Measurements from ENCODE around the gene PRDM8.

Gene PRDM8

GRCh38 chr4:80182237-80182866 lies 15.0 kb upstream of the PRDM8 start:
- no peak for TF ChIP-seq POU2F2 (IDR thresholded peaks at IDR 0.05; ENCODE audit: low read depth, low read length)
- no peak for TF ChIP-seq POLR2A (IDR thresholded peaks at IDR 0.05; ENCODE audit: low read depth, low read length)
- no peak for TF ChIP-seq SPI1 (IDR thresholded peaks at IDR 0.05; ENCODE audit: low read depth, low read length)
- no peak for TF ChIP-seq POLR2AphosphoS5 (IDR thresholded peaks at IDR 0.05; ENCODE audit: low read depth, low read length)
- no peak for TF ChIP-seq PAX5 (IDR thresholded peaks at IDR 0.05; ENCODE audit: insufficient read depth, low read length, severe bottlenecking)
- no peak for TF ChIP-seq TAF1 (IDR thresholded peaks at IDR 0.05; ENCODE audit: low read depth, low read length)
- FAIRE-seq = peak; percentile 5

GRCh38 chr4:80183250-80184052 lies 13.9 kb upstream of the PRDM8 start:
- FAIRE-seq = peak; percentile 13
- DNase-seq (ENCODE audit: insufficient read length, low spot score) = peak; percentile 55
- TF ChIP-seq PAX5 (IDR thresholded peaks at IDR 0.05; ENCODE audit: insufficient read depth, low read length, severe bottlenecking) (no peak), POLR2AphosphoS5 (IDR thresholded peaks at IDR 0.05; ENCODE audit: low read depth, low read length) (no peak), POU2F2 (IDR thresholded peaks at IDR 0.05; ENCODE audit: low read depth, low read length) (no peak), SPI1 (IDR thresholded peaks at IDR 0.05; ENCODE audit: low read depth, low read length) (no peak), TAF1 (IDR thresholded peaks at IDR 0.05; ENCODE audit: low read depth, low read length) (no peak), POLR2A (IDR thresholded peaks at IDR 0.05; ENCODE audit: low read depth, low read length) (no peak)

More at GRCh38 chr4:80182237-80182866, 15.0 kb upstream of the PRDM8 start:
- no peak for DNase-seq (ENCODE audit: insufficient read length, low spot score)

GRCh38 chr4:80184053-80184824 lies 13.1 kb upstream of the PRDM8 start:
- 0 out of 2 replicates have a peak, but pooled peaks have one; percentile 9 for TF ChIP-seq POU2F2 (IDR thresholded peaks at IDR 0.05; ENCODE audit: low read depth, low read length)
- no peak for TF ChIP-seq PAX5 (IDR thresholded peaks at IDR 0.05; ENCODE audit: insufficient read depth, low read length, severe bottlenecking)
- no peak for TF ChIP-seq TAF1 (IDR thresholded peaks at IDR 0.05; ENCODE audit: low read depth, low read length)
- TF ChIP-seq POLR2A (IDR thresholded peaks at IDR 0.05; ENCODE audit: low read depth, low read length) = no peak
- TF ChIP-seq POLR2AphosphoS5 (IDR thresholded peaks at IDR 0.05; ENCODE audit: low read depth, low read length) = no peak
- TF ChIP-seq SPI1 (IDR thresholded peaks at IDR 0.05; ENCODE audit: low read depth, low read length) = peak; percentile 49
- peak; percentile 91 for DNase-seq (ENCODE audit: insufficient read length, low spot score)
- FAIRE-seq = peak; percentile 85

GRCh38 chr4:80184825-80185756 lies 12.2 kb upstream of the PRDM8 start:
- DNase-seq (ENCODE audit: insufficient read length, low spot score) = no peak
- FAIRE-seq = peak; percentile 28
- TF ChIP-seq POLR2A (IDR thresholded peaks at IDR 0.05; ENCODE audit: low read depth, low read length) = no peak
- no peak for TF ChIP-seq POLR2AphosphoS5 (IDR thresholded peaks at IDR 0.05; ENCODE audit: low read depth, low read length)
- TF ChIP-seq SPI1 (IDR thresholded peaks at IDR 0.05; ENCODE audit: low read depth, low read length) = no peak
- TF ChIP-seq TAF1 (IDR thresholded peaks at IDR 0.05; ENCODE audit: low read depth, low read length) = no peak
- no peak for TF ChIP-seq POU2F2 (IDR thresholded peaks at IDR 0.05; ENCODE audit: low read depth, low read length)
- no peak for TF ChIP-seq PAX5 (IDR thresholded peaks at IDR 0.05; ENCODE audit: insufficient read depth, low read length, severe bottlenecking)

GRCh38 chr4:80185787-80186548 lies 11.3 kb upstream of the PRDM8 start:
- DNase-seq (ENCODE audit: insufficient read length, low spot score) = no peak
- TF ChIP-seq POU2F2 (IDR thresholded peaks at IDR 0.05; ENCODE audit: low read depth, low read length) (no peak), TAF1 (IDR thresholded peaks at IDR 0.05; ENCODE audit: low read depth, low read length) (no peak), POLR2A (IDR thresholded peaks at IDR 0.05; ENCODE audit: low read depth, low read length) (no peak), POLR2AphosphoS5 (IDR thresholded peaks at IDR 0.05; ENCODE audit: low read depth, low read length) (no peak), PAX5 (IDR thresholded peaks at IDR 0.05; ENCODE audit: insufficient read depth, low read length, severe bottlenecking) (no peak), SPI1 (IDR thresholded peaks at IDR 0.05; ENCODE audit: low read depth, low read length) (no peak)
- no peak for FAIRE-seq

GRCh38 chr4:80186676-80187075 lies 10.6 kb upstream of the PRDM8 start:
- FAIRE-seq (no peak), DNase-seq (ENCODE audit: insufficient read length, low spot score) (no peak)
- TF ChIP-seq POLR2A (IDR thresholded peaks at IDR 0.05; ENCODE audit: low read depth, low read length) = no peak
- TF ChIP-seq POLR2AphosphoS5 (IDR thresholded peaks at IDR 0.05; ENCODE audit: low read depth, low read length) = no peak
- TF ChIP-seq SPI1 (IDR thresholded peaks at IDR 0.05; ENCODE audit: low read depth, low read length) = no peak
- TF ChIP-seq TAF1 (IDR thresholded peaks at IDR 0.05; ENCODE audit: low read depth, low read length) = no peak
- no peak for TF ChIP-seq PAX5 (IDR thresholded peaks at IDR 0.05; ENCODE audit: insufficient read depth, low read length, severe bottlenecking)

- FAIRE-seq (no peak), DNase-seq (ENCODE audit: insufficient read length, low spot score) (no peak)
- TF ChIP-seq POU2F2 (IDR thresholded peaks at IDR 0.05; ENCODE audit: low read depth, low read length) (no peak), POLR2A (IDR thresholded peaks at IDR 0.05; ENCODE audit: low read depth, low read length) (no peak), SPI1 (IDR thresholded peaks at IDR 0.05; ENCODE audit: low read depth, low read length) (no peak), TAF1 (IDR thresholded peaks at IDR 0.05; ENCODE audit: low read depth, low read length) (no peak), POLR2AphosphoS5 (IDR thresholded peaks at IDR 0.05; ENCODE audit: low read depth, low read length) (no peak), PAX5 (IDR thresholded peaks at IDR 0.05; ENCODE audit: insufficient read depth, low read length, severe bottlenecking) (no peak)
Measured at GRCh38 chr4:80187677-80188076, 9.6 kb upstream of the PRDM8 start.
